8988T (cell line): Measurements from ENCODE around the gene PDCD11.
"Not testable (repeated sequence)": the region's sequence is repeated elsewhere in the genome, so short reads cannot be mapped to it uniquely, and the experiment has no call there.

ENCODE experiments used
- DNase-seq: peaks from one replicate; pipeline ENCODE4 v3.0.0; 2011

PDCD11 gene

DNA sequence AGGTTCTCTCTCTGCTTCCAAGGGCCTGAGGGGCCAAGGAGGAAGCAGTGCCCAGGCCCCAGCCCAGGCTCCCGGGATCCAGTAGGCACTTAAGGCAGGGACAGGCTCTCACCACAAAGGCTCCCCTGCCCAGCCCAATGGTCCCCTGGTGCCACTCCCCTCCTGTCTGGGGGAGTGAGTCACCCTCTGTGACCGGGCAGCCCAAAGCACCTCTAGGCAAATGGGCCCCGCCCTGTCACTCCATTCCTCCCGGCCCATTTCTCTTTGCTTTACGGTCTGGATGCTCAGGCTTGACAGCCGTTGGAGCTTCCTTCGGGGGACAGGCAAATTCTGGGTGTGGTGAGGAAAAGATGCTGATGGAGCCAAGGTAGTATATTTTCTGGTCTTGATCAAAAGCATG is 82.7 kb downstream of the PDCD11 start, which contains the start of gene CALHM3:
Gene CALHM3 (minus strand): TSS at position 106 of the 400 bp plus-strand sequence. CDS start 208 bp downstream, outside the sequence.
- DNase-seq, result no peak

DNA sequence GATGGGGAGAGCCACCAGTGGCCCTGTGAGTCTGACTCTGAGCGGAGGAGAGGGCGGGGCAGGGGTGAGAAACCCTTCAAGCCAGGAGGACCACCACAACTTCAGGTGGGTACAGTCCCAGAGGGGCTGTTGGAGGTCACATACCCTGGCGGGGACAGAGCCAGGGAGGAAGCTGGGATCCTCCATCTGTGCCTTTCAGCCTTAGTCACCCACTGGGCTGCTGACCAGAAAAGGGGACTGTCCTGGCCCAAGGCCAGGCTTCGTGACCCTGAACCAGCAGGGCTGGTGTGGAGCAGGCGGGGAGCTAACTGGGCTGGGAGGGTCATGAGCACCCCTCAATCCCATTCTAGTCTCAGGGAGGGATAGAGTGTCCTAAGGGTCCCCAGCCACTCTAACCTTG is 84.1 kb downstream of the PDCD11 start:
- DNase-seq, result no peak

DNA sequence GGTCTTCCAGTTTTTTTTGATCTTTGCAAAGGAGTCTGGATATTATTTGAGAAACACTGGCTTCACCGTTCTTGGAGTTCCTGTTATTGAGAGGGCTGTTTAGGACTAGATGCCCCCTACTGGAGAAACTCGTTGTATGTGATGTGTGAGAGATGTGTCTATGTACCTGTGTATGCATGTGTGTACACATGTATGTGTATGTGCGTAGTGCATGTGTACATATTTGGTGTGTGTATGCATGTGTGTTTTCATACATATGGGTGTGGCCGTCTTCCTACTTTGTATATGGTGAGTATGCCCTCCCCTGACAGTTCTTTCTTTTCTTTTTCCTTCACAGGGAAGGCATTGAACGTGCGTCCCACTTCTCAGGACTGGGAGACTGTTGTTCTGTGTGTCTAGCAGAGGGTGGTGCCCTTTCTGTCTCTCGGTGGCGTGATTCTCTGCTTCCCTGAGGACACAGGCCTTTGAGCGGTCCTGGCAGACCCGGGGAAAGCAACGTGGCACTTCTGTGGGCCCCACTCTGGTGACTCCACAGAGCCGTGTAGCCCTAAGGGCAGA is 85.6 kb downstream of the PDCD11 start:
- no peak for DNase-seq

DNA sequence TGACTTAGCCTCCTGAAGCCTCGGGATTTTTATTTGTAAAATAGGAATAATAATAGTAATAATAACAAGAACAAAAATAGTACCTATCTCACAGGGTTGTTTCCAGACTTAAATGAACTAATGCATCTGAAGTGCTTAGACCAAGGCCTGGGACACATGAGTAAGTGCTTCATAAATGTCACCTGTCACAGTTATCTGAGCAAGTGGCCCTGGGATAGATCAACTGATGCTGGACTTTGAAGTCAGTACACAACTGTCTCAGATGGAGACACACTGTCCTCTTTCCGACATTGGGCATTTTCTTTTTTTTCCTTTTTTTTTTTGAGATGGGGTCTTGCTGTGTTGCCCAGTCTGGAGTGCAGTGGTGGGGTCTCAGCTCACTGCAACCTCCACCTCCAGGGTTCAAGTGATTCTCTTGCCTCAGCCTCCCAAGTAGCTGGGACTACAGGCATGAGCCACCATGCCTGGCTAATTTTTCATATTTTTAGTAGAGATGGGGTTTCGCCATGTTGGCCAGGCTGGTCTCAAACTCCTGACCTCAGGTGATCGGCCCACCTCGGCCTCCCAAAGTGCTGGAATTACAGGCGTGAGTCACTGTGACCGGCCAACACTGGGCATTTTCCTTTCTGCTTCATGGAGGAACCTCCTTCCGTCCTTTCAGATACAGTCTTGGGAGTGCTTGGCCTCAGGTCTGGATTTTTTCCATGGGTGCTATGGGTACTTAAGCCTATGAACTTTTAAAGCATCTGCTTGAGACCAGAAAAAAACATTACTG is 90.4 kb downstream of the PDCD11 start:
- not testable (repeated sequence) for DNase-seq

DNA sequence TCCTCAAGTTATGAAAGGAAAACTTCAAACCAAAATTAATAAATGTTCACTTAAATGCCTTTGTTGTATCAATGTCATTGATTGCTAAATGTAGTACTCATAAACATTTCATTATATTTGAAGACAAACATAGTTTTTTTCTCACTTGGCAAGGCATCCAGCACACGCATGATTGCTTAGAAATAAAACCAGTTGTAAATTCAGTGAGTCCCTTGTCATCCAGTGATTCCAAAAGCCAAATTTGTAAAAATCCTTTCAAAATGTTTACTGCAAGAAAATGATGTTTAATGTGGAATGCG is 90.9 kb downstream of the PDCD11 start:
- DNase-seq, result no peak

DNA sequence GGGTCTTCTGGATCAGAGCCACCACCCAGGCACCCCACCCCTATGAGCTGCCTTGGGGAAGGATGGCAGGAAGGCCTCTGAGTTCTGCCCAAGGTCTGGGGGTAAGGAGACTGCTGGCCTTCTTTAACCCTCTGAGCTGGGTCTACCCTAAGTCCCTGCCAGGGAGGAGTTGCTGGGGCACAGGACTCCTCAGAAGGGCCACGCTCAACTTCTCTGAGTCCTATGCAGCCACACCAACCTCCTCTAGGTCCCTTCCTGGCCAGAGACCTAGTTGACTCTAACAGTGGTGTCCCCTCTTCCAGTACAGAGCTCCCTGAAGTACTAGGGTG is 94.5 kb downstream of the PDCD11 start:
- DNase-seq, result no peak

DNA sequence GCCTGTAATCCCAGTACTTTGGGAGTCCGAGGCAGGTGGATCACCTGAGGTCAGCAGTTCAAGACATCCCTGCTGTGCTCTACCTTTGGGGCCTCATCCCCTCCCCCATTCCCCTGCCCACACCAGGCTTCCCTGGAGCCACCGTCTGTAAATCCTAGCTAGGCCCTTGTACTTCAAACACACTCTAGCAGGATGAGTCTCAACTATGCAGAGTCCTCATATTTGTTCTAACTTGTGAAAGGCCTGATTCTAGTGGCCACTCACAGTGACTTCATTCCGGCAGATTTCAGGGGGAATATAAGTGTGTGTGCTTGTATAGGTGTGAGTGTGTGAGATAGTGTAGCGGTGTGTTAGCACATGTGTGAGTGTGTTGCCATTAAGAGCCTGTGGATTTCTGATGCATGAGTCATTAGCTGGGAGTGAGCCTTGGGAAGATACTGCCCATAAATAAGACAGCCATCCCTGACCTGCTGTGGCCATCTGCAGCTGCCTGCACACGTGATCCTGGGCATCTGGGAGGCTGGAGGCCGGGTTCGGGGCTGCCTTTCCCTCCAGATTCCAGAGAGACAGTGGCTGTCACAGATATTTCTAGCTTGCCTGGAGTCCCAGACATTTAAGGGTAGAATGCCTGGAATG is 95.4 kb downstream of the PDCD11 start:
- peak; percentile 64 for DNase-seq

DNA sequence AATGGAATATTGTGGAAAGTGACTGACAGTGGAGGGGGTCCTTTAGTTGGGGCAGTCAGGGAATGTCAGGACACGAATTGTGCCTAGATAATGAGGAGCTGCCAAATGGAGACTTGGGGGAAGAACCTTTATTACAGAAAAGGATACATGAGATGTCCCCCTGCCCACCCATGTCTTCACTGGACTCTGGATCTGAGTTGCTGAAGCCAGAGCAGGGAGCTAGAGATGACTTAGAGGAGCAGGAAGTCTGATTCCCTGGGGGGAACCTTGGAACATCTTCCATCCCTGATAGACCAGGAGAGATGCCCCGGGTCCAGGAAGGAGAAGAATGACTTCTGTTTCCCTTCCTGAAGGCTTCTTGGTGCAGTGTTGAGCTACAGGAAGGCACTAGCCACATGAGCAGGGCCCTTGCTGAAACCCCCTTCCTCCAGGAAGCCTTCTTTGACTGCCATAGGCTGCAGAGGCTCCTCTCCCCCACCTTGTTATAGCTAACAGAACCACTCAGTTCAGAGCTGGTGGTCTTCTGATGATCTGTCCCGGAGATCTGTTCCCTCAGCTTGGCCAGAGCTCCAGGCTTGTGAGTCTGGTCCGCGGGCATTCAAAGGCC is 96.3 kb downstream of the PDCD11 start:
- no peak for DNase-seq

DNA sequence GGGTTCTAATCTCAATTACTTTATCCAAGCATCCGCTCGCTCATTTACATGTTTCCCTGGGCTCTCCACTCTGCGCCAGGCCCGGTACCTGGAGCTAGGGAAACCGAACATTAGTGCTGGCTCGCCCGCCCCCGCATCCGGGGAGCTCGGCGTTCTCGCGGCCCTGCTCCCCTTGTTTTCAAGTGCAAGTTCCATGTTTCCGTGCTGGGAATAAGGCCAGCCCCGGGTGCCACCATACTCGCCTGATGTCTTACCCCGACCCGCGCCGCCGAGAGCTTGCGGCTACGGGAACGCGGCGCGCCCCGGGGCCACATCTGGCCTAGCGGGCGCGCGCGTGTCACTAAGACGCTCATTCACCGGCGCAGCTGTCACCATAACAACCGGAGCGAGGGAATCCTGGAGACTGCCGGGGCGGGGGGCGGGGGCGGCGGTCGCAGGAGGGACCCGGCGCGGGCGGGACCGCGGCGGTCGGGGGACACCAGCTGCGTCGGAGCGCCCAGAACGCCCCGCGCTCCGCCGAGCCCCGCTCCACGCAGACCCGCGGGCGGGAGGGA is 97.0 kb downstream of the PDCD11 start, which contains the start of gene NEURL1:
Gene NEURL1 (plus strand): TSS at position 344 of the 554 bp plus-strand sequence. CDS start 683 bp downstream, outside the sequence.
- DNase-seq, result no peak

DNA sequence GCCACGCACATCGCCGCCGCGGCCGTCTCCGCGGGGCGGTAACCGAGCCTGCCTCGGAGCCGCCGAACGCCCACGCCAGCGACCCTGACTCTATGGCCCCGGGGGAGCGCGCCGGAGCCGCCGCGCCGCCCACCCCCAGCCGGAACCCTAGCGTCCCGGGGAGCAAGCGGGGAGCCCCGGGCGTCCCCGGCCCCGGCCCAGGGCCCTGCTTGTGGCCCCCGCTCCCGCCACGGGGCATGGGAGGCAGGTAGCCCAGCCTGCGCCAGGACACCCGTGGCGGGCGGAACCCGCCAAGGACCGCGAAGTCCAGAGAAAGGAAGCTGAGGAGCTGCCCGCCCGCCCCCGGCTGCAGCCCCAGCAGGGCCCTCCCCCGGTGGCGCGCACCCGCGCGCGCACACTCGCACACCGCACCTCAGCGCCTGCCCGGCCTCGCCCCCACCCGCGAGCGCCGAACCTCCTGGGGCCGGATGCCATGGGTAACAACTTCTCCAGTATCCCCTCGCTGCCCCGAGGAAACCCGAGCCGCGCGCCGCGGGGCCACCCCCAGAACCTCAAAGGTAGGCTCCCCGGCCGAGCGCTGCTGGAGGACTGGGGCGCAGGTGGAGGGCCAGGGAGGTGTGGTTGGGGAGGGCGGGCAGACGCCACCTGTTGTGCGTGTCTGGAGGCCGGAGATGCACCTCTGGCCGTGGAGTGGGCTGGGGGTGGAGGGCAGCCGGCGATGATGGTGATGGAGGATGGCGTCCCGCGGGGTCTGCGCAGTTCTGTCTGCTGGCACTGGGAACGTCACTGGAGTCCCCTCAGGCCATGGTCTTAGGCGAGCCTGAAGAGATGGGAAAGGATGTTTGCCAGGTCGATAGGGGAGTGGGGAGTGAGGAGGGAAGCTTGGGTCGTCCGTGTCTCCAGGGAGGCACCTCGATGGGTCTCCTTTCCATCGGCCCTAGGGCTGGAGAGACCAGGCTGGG is 97.8 kb downstream of the PDCD11 start:
- no peak for DNase-seq

DNA sequence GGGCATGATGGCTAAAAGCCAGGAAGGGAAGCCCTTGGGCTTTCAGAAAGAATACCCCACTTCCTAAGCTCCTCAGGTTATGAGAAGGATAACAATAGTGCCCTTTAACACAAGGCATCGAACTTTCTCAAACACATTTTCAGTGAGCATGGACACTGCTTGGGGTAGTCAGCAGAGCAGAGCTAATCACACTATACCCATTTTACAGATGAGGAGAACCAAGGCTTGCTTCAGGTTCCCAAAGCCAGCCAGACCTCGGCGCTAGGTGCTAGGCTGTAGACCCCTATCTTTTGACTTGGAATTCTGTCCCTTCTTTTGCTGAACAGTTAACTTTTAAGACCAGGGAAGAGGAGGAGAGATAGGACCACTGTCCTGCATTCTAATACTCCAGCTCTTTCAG is 98.9 kb downstream of the PDCD11 start:
- DNase-seq, result no peak
